Stomach (tissue), 4 donors: ENCODE data around the gene ERCC4.

Experiments
- CTCF ChIP-seq, 7 experiments: fragments of 450-650 bp in 4 of 7; fragments of 200-600 bp in 3 of 7; sonication (generic) in 3 of 7; IDR thresholded peaks; one replicate each; pipeline ENCODE4 v1.5.1; 2016 to 2019; ENCODE audit warnings: antibody characterized with exemption in 7 of 7, control low read depth in 2 of 7, mild to moderate bottlenecking in 1 of 7
- EP300 ChIP-seq: sonication (generic); formaldehyde crosslinking; IDR thresholded peaks from one replicate; pipeline ENCODE4 v1.6.1; 2017; ENCODE audit warnings: antibody characterized with exemption
- POLR2A ChIP-seq, 4 donors: fragments of 450-650 bp; IDR thresholded peaks; one replicate each; pipeline ENCODE4 v1.6.1; 2016; ENCODE audit warnings: antibody characterized with exemption in 4 of 4, control low read depth in 2 of 4, mild to moderate bottlenecking in 1 of 4, moderate library complexity in 1 of 4
- POLR2AphosphoS5 ChIP-seq, 3 donors: sonication (generic); formaldehyde crosslinking; IDR thresholded peaks; one replicate each; pipeline ENCODE4 v1.6.1; 2016; ENCODE audit warnings: antibody characterized with exemption in 3 of 3

- TF ChIP-seq CTCF (IDR thresholded peaks at IDR 0.05) = no peak
- TF ChIP-seq POLR2AphosphoS5 (IDR thresholded peaks at IDR 0.05) = no peak
- TF ChIP-seq POLR2A (IDR thresholded peaks at IDR 0.05) = no peak
- no peak for TF ChIP-seq EP300
Measured at GRCh38 chr16:13926464-13926863, 6.5 kb downstream of the ERCC4 start.
